Calu3 (cell line): ENCODE results near the gene FAM200A. TPM values are rescaled to one million over a fixed set of nuclear protein-coding genes. Genes with fewer than 3 reads are reported as not detected.
"Not testable (repeated sequence)": the region's sequence is repeated elsewhere in the genome, so short reads cannot be mapped to it uniquely, and the experiment has no call there.

ENCODE experiments used
- BruUV-seq: library from RNA; stranded (reverse); fragments of 400-500 nt; replicated peaks from 2 replicates; lab custom pipeline; 2021; lab: Mats Ljungman, UMichigan
- CTCF ChIA-PET: fragments of 300-600 bp; sonication (Branson Sonifier 250); formaldehyde crosslinking; loops from one replicate; lab custom pipeline; 2022; ENCODE audit warnings: antibody characterized with exemption; lab: Charles Lee
- DNase-seq: peaks from one replicate; pipeline ENCODE4 v3.0.0; 2022
- H3K27ac Mint-ChIP-seq: one replicate; pipeline ENCODE4 v1.8.0; 2022; ENCODE audit warnings: mixed read lengths; ENCODE audit not compliant: unreplicated experiment
- H3K27me3 Mint-ChIP-seq: one replicate; pipeline ENCODE4 v1.8.0; 2022; ENCODE audit warnings: mixed read lengths; ENCODE audit not compliant: unreplicated experiment
- H3K36me3 Mint-ChIP-seq: one replicate; pipeline ENCODE4 v1.8.0; 2022; ENCODE audit warnings: mild to moderate bottlenecking, moderate library complexity, mixed read lengths; ENCODE audit not compliant: insufficient read depth, unreplicated experiment
- H3K4me1 Mint-ChIP-seq: one replicate; pipeline ENCODE4 v1.8.0; 2022; ENCODE audit warnings: mild to moderate bottlenecking, low read depth, mixed read lengths; ENCODE audit not compliant: unreplicated experiment
- H3K4me3 Mint-ChIP-seq: one replicate; pipeline ENCODE4 v1.8.0; 2022; ENCODE audit warnings: mild to moderate bottlenecking, low read depth, moderate library complexity, mixed read lengths; ENCODE audit not compliant: unreplicated experiment
- H3K9me3 Mint-ChIP-seq: one replicate; pipeline ENCODE4 v1.8.0; 2022; ENCODE audit warnings: low read depth, mixed read lengths; ENCODE audit not compliant: unreplicated experiment
- CTCF ChIP-seq: fragments of 200-600 bp; IDR thresholded peaks from one replicate; pipeline ENCODE4 v1.8.0; 2022; ENCODE audit warnings: antibody characterized with exemption; ENCODE audit not compliant: unreplicated experiment
- intact Hi-C: fragments of 100-400 bp; cut with micrococcal nuclease; formaldehyde crosslinking; loops from one replicate; pipeline ENCODE4 v1.10.0; 2022; ENCODE audit not compliant: unreplicated experiment
- total RNA-seq: library from RNA; stranded (reverse); gene quantifications from 2 replicates; pipeline ENCODE4 v1.2.3, GENCODE V29; 2022

The FAM200A gene
- total RNA-seq, 1 experiment from 2014 or later: 4.1 TPM

GRCh38 chr7:99504281-99504602 lies 47.7 kb downstream of the FAM200A start:
- peaks cover 8% of the 10 kb centered on the region for H3K4me1 Mint-ChIP-seq
- H3K27me3 Mint-ChIP-seq: no peaks in the 10 kb centered on the region
- CTCF ChIA-PET: interaction anchor here (1.0 kb wide), 1 partner anchor 76 kb away, joined by 3 read pairs; no protein-coding TSS in a partner anchor
- no peak for DNase-seq
- peaks cover 40% of the 10 kb centered on the region for H3K36me3 Mint-ChIP-seq
- H3K27ac Mint-ChIP-seq: peak overlapping the region; percentile 74
- H3K4me3 Mint-ChIP-seq: peak overlapping the region; percentile 83
- H3K9me3 Mint-ChIP-seq: no peaks in the 10 kb centered on the region
- BruUV-seq: no TSS peak
- no peak for TF ChIP-seq CTCF
- intact Hi-C loops: no loop called here

GRCh38 chr7:99501236-99501635 lies 50.7 kb downstream of the FAM200A start:
- peaks cover 13% of the 10 kb centered on the region for H3K4me1 Mint-ChIP-seq
- DNase-seq, intact Hi-C loops, H3K27ac Mint-ChIP-seq, H3K27me3 Mint-ChIP-seq, H3K9me3 Mint-ChIP-seq, BruUV-seq: not testable (repeated sequence)
- H3K4me3 Mint-ChIP-seq: peak overlapping the region; percentile 88
- CTCF ChIA-PET: interaction anchor here (0.6 kb wide), 1 partner anchor 9 kb away, joined by 3 read pairs; no protein-coding TSS in a partner anchor
- H3K36me3 Mint-ChIP-seq: peaks cover 55% of the 10 kb centered on the region

- Mint-ChIP-seq H3K27me3 (no peaks in the 10 kb centered on the region), H3K36me3 (peaks cover 56% of the 10 kb centered on the region), H3K4me3 (peak overlapping the region; percentile 88), H3K27ac (peak overlapping the region; percentile 96), H3K4me1 (peaks cover 9% of the 10 kb centered on the region), H3K9me3 (no peaks in the 10 kb centered on the region)
- intact Hi-C loops: no loop called here
- CTCF ChIA-PET: interaction anchor here (0.6 kb wide), 2 partner anchors 10 to 888 kb away, joined by 3 to 4 read pairs; no protein-coding TSS in a partner anchor
- BruUV-seq: no TSS peak
- TF ChIP-seq CTCF: no peak
- DNase-seq: no peak
Observed at GRCh38 chr7:99500637-99501009, 51.3 kb downstream of the FAM200A start.

GRCh38 chr7:99499721-99500636 lies 51.9 kb downstream of the FAM200A start, which contains the start of gene ZNF394:
Gene ZNF394 (minus strand): TSS chr7:99500281. CDS start chr7:99500093, 188 bp downstream.
- CTCF ChIA-PET: interaction anchor here (0.6 to 0.8 kb wide), 3 partner anchors 29 to 888 kb away, joined by 3 to 4 read pairs (median 4); no protein-coding TSS in a partner anchor
- peaks cover 50% of the 10 kb centered on the region for H3K36me3 Mint-ChIP-seq

More at GRCh38 chr7:99499721-99500636, 51.9 kb downstream of the FAM200A start, which contains the start of gene ZNF394:
- intact Hi-C loops: loop anchor here (10.0 kb wide), 1 partner anchor 115 kb away; the partner anchor contains the start of gene ZSCAN25
- H3K27me3 Mint-ChIP-seq: no peaks in the 10 kb centered on the region
- H3K4me3 Mint-ChIP-seq: peak within 1 kb of the TSS; percentile 88
- H3K27ac Mint-ChIP-seq: peak within 1 kb of the TSS; percentile 96
- H3K4me1 Mint-ChIP-seq: peaks cover 9% of the 10 kb centered on the region
- TSS peak; percentile 84 for BruUV-seq
- peak; percentile 86 for DNase-seq
- no peaks in the 10 kb centered on the region for H3K9me3 Mint-ChIP-seq
- no peak for TF ChIP-seq CTCF
